Panc1 (cell line): ENCODE measurements around the gene ACTL6A. TPM values are rescaled to one million over a fixed set of nuclear protein-coding genes. Genes with fewer than 3 reads are reported as not detected.

Experiments
- ATAC-seq: fragments of 200-7000 bp; cut with Tn5 transposase; 2 replicates; pipeline ENCODE4 v1.9.1; 2020; ENCODE audit warnings: mild to moderate bottlenecking, moderate library complexity
- BruUV-seq: library from RNA; stranded (reverse); fragments of 400-500 nt; replicated peaks from 2 replicates; lab custom pipeline; 2021; lab: Mats Ljungman, UMichigan
- CTCF ChIA-PET: fragments of 300-600 bp; sonication (Branson Sonifier 250); formaldehyde crosslinking; loops from one replicate; lab custom pipeline; 2022; ENCODE audit warnings: antibody characterized with exemption; lab: Charles Lee
- POLR2A ChIA-PET: fragments of 300-600 bp; sonication (Branson Sonifier 250); formaldehyde crosslinking; loops from one replicate; lab custom pipeline; 2022; ENCODE audit warnings: antibody characterized with exemption; lab: Charles Lee
- DNase-seq: peaks from one replicate; pipeline ENCODE4 v3.0.0-alpha.2; 2010; ENCODE audit warnings: low read depth, low spot score
- H3K27ac ChIP-seq: 2 replicates; pipeline ENCODE4 v1.5.1; 2011; ENCODE audit warnings: mild to moderate bottlenecking, low read length, inconsistent platforms
- H3K27me3 ChIP-seq: fragments of 200-500 bp; sonication (Bioruptor generic); 2 replicates; pipeline ENCODE4 v1.6.0; 2014; ENCODE audit warnings: low read length, inconsistent platforms; ENCODE audit not compliant: control insufficient read depth, insufficient read depth
- H3K36me3 ChIP-seq: fragments of 200-500 bp; sonication (Bioruptor generic); 2 replicates; pipeline ENCODE4 v1.5.1; 2014; ENCODE audit warnings: inconsistent platforms, mild to moderate bottlenecking, low read length, moderate library complexity; ENCODE audit not compliant: control insufficient read depth, insufficient read depth
- H3K4me1 ChIP-seq: 2 replicates; pipeline ENCODE4 v1.5.1; 2011; ENCODE audit warnings: inconsistent platforms, mild to moderate bottlenecking, low read length, moderate library complexity; ENCODE audit not compliant: control insufficient read depth, insufficient read depth
- H3K4me3 ChIP-seq, 2 experiments: 2 replicates each; pipeline ENCODE4 v1.5.1; 2011 to 2012; ENCODE audit warnings: low read depth in 2 of 2, low read length in 2 of 2, mild to moderate bottlenecking in 2 of 2, inconsistent platforms in 1 of 2, moderate library complexity in 1 of 2
- H3K9me3 ChIP-seq: fragments of 200-500 bp; sonication (Bioruptor generic); 2 replicates; pipeline ENCODE4 v1.5.1; 2014; ENCODE audit warnings: low read depth, mild to moderate bottlenecking, inconsistent platforms, low read length, moderate library complexity; ENCODE audit not compliant: control insufficient read depth, insufficient read depth
- CTCF ChIP-seq: fragments of 450-650 bp; IDR thresholded peaks from 2 replicates; pipeline ENCODE4 v1.5.1; 2017; ENCODE audit warnings: mild to moderate bottlenecking
- POLR2AphosphoS5 ChIP-seq: IDR thresholded peaks from 2 replicates; pipeline ENCODE4 v1.6.1; 2012; ENCODE audit warnings: mild to moderate bottlenecking, low read depth, low read length, moderate library complexity
- REST ChIP-seq, 2 experiments: IDR thresholded peaks; 2 replicates each; pipeline ENCODE4 v1.6.1; 2011 to 2012; ENCODE audit warnings: low read depth in 2 of 2, control low read depth in 1 of 2, low read length in 1 of 2, mild to moderate bottlenecking in 1 of 2, moderate library complexity in 1 of 2; ENCODE audit not compliant: insufficient read depth in 1 of 2
- SIN3A ChIP-seq: IDR thresholded peaks from 2 replicates; pipeline ENCODE4 v1.6.1; 2012; ENCODE audit warnings: low read depth, mild to moderate bottlenecking, low read length, moderate library complexity, borderline replicate concordance; ENCODE audit not compliant: insufficient read depth
- TCF7L2 ChIP-seq: IDR thresholded peaks from 2 replicates; pipeline ENCODE4 v1.6.1; 2011; ENCODE audit warnings: mild to moderate bottlenecking, low read depth, low read length, inconsistent platforms
- in situ Hi-C: cut with HindIII; loops from 2 replicates; pipeline ENCODE4 v1.10.0; 2016; ENCODE audit warnings: low sequenced_read_pairs, low pct_unique_long_range_greater_than_20kb
- intact Hi-C: fragments of 100-400 bp; cut with micrococcal nuclease; formaldehyde crosslinking; loops from one replicate; pipeline ENCODE4 v1.10.0; 2022; ENCODE audit not compliant: unreplicated experiment
- total RNA-seq: library from RNA; stranded (reverse); gene quantifications from one replicate; pipeline ENCODE4 v1.2.1, GENCODE V29; 2021; ENCODE audit not compliant: unreplicated experiment

ACTL6A gene
- total RNA-seq, 1 experiment from 2014 or later, result 122 TPM

GRCh38 chr3:179546814-179547241 lies 15.9 kb upstream of the ACTL6A start:
- no peak for DNase-seq
- ATAC-seq, result no peak
- in situ Hi-C loops, result no loop called here
- ChIA-PET CTCF (no interaction called here), POLR2A (no interaction called here)
- H3K27me3 ChIP-seq, result no peaks in the 10 kb centered on the region; the same call in 1 of the 2 replicates
- H3K27ac ChIP-seq, result no peak overlapping the region
- no peaks in the 10 kb centered on the region for H3K4me1 ChIP-seq
- intact Hi-C loops, result no loop called here
- H3K36me3 ChIP-seq, result no peaks in the 10 kb centered on the region
- no TSS peak for BruUV-seq
- TF ChIP-seq POLR2AphosphoS5 (no peak), REST (IDR thresholded peaks at IDR 0.05; ENCODE audit: insufficient read depth in 1 of 2, low read depth in 2 of 2, low read length in 1 of 2) (no peak), SIN3A (no peak), CTCF (no peak), TCF7L2 (no peak)
- H3K9me3 ChIP-seq, result no peaks in the 10 kb centered on the region
- H3K4me3 ChIP-seq, result no peak overlapping the region

- in situ Hi-C loops, result no loop called here
- no TSS peak for BruUV-seq
These were observed 11.2 kb upstream of the ACTL6A start for GRCh38 chr3:179551349-179552105.

More at GRCh38 chr3:179551349-179552105, 11.2 kb upstream of the ACTL6A start:
- POLR2A ChIA-PET, result no interaction called here
- Histone ChIP-seq H3K4me1 (no peaks in the 10 kb centered on the region), H3K27ac (no peak overlapping the region), H3K27me3 (no peaks in the 10 kb centered on the region; the same call in 1 of the 2 replicates), H3K36me3 (no peaks in the 10 kb centered on the region), H3K9me3 (no peaks in the 10 kb centered on the region), H3K4me3 (no peak overlapping the region)
- TF ChIP-seq TCF7L2, result no peak
- TF ChIP-seq SIN3A, result no peak
- TF ChIP-seq POLR2AphosphoS5, result no peak
- no peak for TF ChIP-seq REST (IDR thresholded peaks at IDR 0.05; ENCODE audit: insufficient read depth in 1 of 2, low read depth in 2 of 2, low read length in 1 of 2)
- no peak for TF ChIP-seq CTCF
- ATAC-seq (no peak), DNase-seq (no peak)
- CTCF ChIA-PET, result interaction anchor here (0.7 to 1.4 kb wide), 2 partner anchors 117 to 130 kb away, joined by 3 to 6 read pairs; no protein-coding TSS in a partner anchor
- intact Hi-C loops, result no loop called here
